Measurements from ENCODE around the gene PARL.

Gene PARL

GRCh38 chr3:183906234-183906921, 21.7 kb upstream of the PARL start:
- no peak for DNase-seq (ENCODE audit: extremely low read depth, low read depth)
- TF ChIP-seq, protein P1, sequence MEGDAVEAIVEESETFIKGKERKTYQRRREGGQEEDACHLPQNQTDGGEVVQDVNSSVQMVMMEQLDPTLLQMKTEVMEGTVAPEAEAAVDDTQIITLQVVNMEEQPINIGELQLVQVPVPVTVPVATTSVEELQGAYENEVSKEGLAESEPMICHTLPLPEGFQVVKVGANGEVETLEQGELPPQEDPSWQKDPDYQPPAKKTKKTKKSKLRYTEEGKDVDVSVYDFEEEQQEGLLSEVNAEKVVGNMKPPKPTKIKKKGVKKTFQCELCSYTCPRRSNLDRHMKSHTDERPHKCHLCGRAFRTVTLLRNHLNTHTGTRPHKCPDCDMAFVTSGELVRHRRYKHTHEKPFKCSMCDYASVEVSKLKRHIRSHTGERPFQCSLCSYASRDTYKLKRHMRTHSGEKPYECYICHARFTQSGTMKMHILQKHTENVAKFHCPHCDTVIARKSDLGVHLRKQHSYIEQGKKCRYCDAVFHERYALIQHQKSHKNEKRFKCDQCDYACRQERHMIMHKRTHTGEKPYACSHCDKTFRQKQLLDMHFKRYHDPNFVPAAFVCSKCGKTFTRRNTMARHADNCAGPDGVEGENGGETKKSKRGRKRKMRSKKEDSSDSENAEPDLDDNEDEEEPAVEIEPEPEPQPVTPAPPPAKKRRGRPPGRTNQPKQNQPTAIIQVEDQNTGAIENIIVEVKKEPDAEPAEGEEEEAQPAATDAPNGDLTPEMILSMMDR (IDR thresholded peaks at IDR 0.05; ENCODE audit: low read depth, low read length) = no peak

DNA sequence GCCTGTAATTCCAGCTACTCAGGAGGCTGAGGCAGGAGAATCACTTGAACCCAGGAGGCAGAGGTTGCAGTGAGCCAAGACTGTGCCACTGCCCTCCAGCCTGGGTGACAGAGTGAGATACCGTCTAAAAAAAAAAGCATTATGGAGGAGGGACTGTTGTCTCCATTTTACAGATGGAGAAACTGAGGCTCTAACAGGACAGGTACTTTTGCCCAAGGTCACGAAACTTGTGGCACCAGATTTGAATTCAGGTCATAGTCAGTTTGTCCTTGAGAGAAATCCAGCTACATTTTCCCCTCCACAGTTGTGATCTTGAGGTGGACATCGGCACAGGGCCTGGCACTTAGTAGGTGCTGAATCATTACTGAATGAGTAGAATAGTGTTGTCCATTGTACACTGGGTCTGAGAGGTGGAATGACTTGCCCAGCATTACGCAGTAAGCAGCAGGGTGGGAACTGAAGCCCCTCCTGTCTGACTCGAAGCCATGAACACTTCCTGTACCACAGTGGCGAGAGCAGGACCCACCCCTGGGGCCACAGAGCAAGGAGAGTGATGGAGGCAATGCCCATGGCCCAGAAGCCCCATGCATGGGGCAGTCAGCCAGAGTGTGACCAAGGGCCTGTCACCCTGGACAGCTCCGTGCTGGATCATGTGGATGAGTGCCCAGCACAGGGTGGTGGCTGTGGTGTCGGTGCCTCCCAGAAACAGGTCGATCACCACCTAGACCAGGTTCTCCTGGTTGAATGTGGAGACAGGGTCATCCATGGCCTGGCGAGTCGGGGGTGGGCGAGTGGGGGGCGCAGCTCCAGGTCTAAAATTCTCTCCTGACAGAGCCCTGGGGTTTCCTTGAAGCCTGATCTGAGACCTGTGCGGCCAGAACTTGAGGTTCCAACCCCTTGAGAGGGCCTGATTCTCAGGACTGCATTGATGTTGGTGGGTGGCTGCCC, 20.4 kb upstream of the PARL start:
- DNase-seq (ENCODE audit: extremely low read depth, low read depth) = no peak
- TF ChIP-seq, protein P1 (IDR thresholded peaks at IDR 0.05; ENCODE audit: low read depth, low read length) = no peak

DNA sequence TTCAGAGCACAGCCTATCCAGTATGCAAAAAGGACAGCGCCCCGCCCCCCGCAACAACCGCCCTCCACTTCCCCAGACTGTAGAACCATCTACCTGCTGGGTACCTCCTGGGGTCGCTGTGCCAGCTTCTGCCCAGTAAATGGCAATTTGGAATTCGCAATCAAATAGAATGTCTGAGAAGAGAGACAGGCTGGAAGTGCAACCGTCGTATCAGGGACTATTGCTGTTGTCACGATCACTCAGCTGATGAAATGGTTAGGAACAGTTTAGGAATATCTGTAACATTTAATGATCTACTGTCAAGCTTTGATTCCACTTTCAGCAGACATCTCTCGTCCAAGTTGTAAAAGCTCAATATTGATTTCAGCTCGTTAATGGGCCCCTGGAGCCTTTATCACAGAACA, 13.3 kb upstream of the PARL start:
- TF ChIP-seq, protein P1 (IDR thresholded peaks at IDR 0.05; ENCODE audit: low read depth, low read length) = no peak
- DNase-seq (ENCODE audit: extremely low read depth, low read depth) = no peak

DNA sequence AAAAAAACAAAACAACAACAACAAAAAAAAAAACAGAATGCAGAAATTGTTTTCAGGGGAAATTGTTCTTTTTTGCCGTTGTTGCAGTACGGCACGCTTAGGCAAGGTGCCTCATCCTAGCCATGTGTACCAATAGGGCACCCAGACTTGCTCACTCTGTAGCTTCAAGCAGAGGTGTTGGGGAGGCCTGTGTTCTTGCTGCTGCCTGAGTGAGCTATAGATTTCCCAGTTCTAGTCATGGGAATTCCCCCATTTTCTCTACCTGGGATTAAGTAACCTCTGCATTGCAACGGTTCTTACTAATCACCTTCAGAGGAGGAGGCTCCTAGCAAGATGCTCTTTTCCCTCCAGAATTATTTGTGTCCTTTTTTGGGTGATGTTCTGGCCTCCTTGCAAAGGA, 12.9 kb upstream of the PARL start:
- TF ChIP-seq, protein P1 (IDR thresholded peaks at IDR 0.05; ENCODE audit: low read depth, low read length) = no peak
- DNase-seq (ENCODE audit: extremely low read depth, low read depth) = no peak

DNA sequence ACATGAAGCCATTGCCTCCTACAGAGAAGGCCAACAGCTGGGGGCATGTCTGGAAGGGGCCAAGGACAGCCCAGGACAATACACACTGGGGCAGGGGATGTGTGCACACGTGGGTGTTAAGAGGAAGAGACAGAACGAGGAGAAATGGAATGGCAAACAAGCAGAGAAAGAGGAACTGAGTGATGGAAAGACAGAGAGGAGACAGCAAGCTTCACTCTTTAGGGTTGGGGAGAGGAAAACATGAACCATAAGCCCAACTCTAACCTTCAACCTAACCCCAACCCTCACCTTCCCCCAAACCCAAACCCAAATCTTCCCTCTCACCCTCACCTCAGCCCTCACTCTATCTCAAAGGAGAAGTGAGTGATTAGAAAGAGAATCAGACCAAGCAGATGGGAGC, 11.9 kb upstream of the PARL start:
- TF ChIP-seq, protein P1 (IDR thresholded peaks at IDR 0.05; ENCODE audit: low read depth, low read length) = no peak
- DNase-seq (ENCODE audit: extremely low read depth, low read depth) = no peak

DNA sequence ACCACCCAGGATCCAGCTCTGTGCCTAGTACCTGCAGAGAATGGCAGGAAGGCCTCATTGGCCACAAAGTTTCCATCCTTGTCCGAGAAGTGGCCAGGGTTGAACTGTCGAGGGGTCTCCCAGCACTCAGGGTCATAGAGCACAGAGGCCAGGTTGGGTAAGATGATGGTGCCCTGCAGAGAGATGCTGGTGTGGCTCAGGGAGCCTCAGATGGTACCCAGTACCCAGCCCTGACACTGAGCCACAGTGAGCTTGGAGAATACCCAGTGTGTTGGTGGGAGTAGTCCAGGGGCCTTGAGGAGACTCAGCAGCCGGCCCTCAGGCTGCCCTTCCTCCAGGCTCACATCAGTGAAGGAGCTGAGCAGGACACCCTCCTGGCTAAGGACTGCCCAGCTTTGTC, 11.5 kb upstream of the PARL start:
- no peak for DNase-seq (ENCODE audit: extremely low read depth, low read depth)
- TF ChIP-seq, protein P1 (IDR thresholded peaks at IDR 0.05; ENCODE audit: low read depth, low read length) = no peak

GRCh38 chr3:183895774-183896173, 11.1 kb upstream of the PARL start:
- TF ChIP-seq, protein P1 (IDR thresholded peaks at IDR 0.05; ENCODE audit: low read depth, low read length) = no peak
- DNase-seq (ENCODE audit: extremely low read depth, low read depth) = no peak
